Activated effector memory CD4-positive, alpha-beta T cell treated with Interleukin-2 at 50 U/mL for 16 hours (primary cell): ENCODE results near the gene CACTIN.
"Not testable (repeated sequence)": the region's sequence is repeated elsewhere in the genome, so short reads cannot be mapped to it uniquely, and the experiment has no call there.

Source experiments
- DNase-seq: peaks from one replicate; pipeline ENCODE4 v3.0.0-alpha.2; 2020

The CACTIN gene

GRCh38 chr19:3626473-3627350 is at the start of gene CACTIN:
Gene CACTIN, minus strand, starts transcription at chr19:3626790. Its CDS starts 28 bp downstream, at chr19:3626762.
- DNase-seq: peak; percentile 98

- DNase-seq: no peak
Measured at GRCh38 chr19:3674784-3675543, 48.4 kb upstream of the CACTIN start.

GRCh38 chr19:3673506-3674439 is 47.2 kb upstream of the CACTIN start:
- DNase-seq: no peak

GRCh38 chr19:3672993-3673392 is 46.4 kb upstream of the CACTIN start:
- no peak for DNase-seq

- DNase-seq: no peak
Measured at GRCh38 chr19:3672575-3672948, 46.0 kb upstream of the CACTIN start.

GRCh38 chr19:3671680-3672574 is 45.3 kb upstream of the CACTIN start:
- no peak for DNase-seq

- DNase-seq: no peak
Measured at GRCh38 chr19:3670796-3671679, 44.4 kb upstream of the CACTIN start.

- DNase-seq: no peak
Measured at GRCh38 chr19:3669947-3670795, 43.6 kb upstream of the CACTIN start.

GRCh38 chr19:3669082-3669946 is 42.7 kb upstream of the CACTIN start:
- DNase-seq: no peak

GRCh38 chr19:3668331-3669081 is 41.9 kb upstream of the CACTIN start:
- no peak for DNase-seq

- no peak for DNase-seq
Measured at GRCh38 chr19:3667766-3668165, 41.2 kb upstream of the CACTIN start.

- no peak for DNase-seq
Measured at GRCh38 chr19:3667037-3667638, 40.5 kb upstream of the CACTIN start.

GRCh38 chr19:3666545-3666856 is 39.9 kb upstream of the CACTIN start:
- DNase-seq: not testable (repeated sequence)

- peak; percentile 63 for DNase-seq
Measured at GRCh38 chr19:3665681-3666544, 39.3 kb upstream of the CACTIN start.

GRCh38 chr19:3664879-3665642 is 38.5 kb upstream of the CACTIN start:
- no peak for DNase-seq

- DNase-seq: no peak
Measured at GRCh38 chr19:3663838-3664237, 37.2 kb upstream of the CACTIN start.
